GM06990 (cell line): Measurements from ENCODE around the gene RCAN3.
A peak's percentile ranks its signal among the peaks of the same experiment; 100 is the strongest.

Experiments
- DNase-seq: peaks from one replicate; pipeline ENCODE4 v3.0.0-alpha.2; 2011; ENCODE audit not compliant: insufficient read length; ENCODE audit errors: extremely low read depth
- H3K27me3 ChIP-seq: replicated peaks from 2 replicates; pipeline ENCODE4 v1.6.0; 2011; ENCODE audit warnings: low read length; ENCODE audit not compliant: control insufficient read depth, insufficient read depth
- H3K36me3 ChIP-seq: 2 replicates; pipeline ENCODE4 v1.5.1; 2011; ENCODE audit warnings: low read length; ENCODE audit not compliant: control insufficient read depth, insufficient read depth
- H3K4me3 ChIP-seq: replicated peaks from 2 replicates; pipeline ENCODE4 v1.5.1; 2011; ENCODE audit warnings: low read depth, mild to moderate bottlenecking, control low read depth, low read length
- CTCF ChIP-seq: IDR thresholded peaks from 2 replicates; pipeline ENCODE4 v1.5.1; 2011; ENCODE audit warnings: low read length, control low read depth, mild to moderate bottlenecking, inconsistent platforms; ENCODE audit not compliant: insufficient read depth, poor library complexity, severe bottlenecking

The RCAN3 gene

GRCh38 chr1:24493785-24494184, 8.9 kb upstream of the RCAN3 start:
- H3K27me3 ChIP-seq: no peaks in the 10 kb centered on the region
- no peak for TF ChIP-seq CTCF
- H3K4me3 ChIP-seq: no peak overlapping the region
- no peaks in the 10 kb centered on the region for H3K36me3 ChIP-seq
- DNase-seq: no peak

GRCh38 chr1:24498589-24498988, 4.0 kb upstream of the RCAN3 start:
- Histone ChIP-seq H3K36me3 (no peaks in the 10 kb centered on the region), H3K4me3 (no peak overlapping the region), H3K27me3 (no peaks in the 10 kb centered on the region)
- DNase-seq: no peak
- no peak for TF ChIP-seq CTCF

- no peak for TF ChIP-seq CTCF
- Histone ChIP-seq H3K27me3 (no peaks in the 10 kb centered on the region), H3K4me3 (no peak overlapping the region), H3K36me3 (no peaks in the 10 kb centered on the region)
- no peak for DNase-seq
Measured at GRCh38 chr1:24500448-24501048, 2.1 kb upstream of the RCAN3 start.

GRCh38 chr1:24501371-24502064, 1.1 kb upstream of the RCAN3 start:
- Histone ChIP-seq H3K27me3 (no peaks in the 10 kb centered on the region), H3K4me3 (peak overlapping the region; percentile 77), H3K36me3 (no peaks in the 10 kb centered on the region)
- no peak for TF ChIP-seq CTCF
- DNase-seq: no peak

GRCh38 chr1:24502065-24502708, 449 bp upstream of the RCAN3 start:
- no peak for TF ChIP-seq CTCF
- Histone ChIP-seq H3K36me3 (no peaks in the 10 kb centered on the region), H3K27me3 (no peaks in the 10 kb centered on the region; the same call in 1 of the 2 replicates), H3K4me3 (peak overlapping the region; percentile 77)
- DNase-seq: peak; percentile 28
